Measurements from ENCODE around the gene DNAH10.

DNAH10 gene

DNA sequence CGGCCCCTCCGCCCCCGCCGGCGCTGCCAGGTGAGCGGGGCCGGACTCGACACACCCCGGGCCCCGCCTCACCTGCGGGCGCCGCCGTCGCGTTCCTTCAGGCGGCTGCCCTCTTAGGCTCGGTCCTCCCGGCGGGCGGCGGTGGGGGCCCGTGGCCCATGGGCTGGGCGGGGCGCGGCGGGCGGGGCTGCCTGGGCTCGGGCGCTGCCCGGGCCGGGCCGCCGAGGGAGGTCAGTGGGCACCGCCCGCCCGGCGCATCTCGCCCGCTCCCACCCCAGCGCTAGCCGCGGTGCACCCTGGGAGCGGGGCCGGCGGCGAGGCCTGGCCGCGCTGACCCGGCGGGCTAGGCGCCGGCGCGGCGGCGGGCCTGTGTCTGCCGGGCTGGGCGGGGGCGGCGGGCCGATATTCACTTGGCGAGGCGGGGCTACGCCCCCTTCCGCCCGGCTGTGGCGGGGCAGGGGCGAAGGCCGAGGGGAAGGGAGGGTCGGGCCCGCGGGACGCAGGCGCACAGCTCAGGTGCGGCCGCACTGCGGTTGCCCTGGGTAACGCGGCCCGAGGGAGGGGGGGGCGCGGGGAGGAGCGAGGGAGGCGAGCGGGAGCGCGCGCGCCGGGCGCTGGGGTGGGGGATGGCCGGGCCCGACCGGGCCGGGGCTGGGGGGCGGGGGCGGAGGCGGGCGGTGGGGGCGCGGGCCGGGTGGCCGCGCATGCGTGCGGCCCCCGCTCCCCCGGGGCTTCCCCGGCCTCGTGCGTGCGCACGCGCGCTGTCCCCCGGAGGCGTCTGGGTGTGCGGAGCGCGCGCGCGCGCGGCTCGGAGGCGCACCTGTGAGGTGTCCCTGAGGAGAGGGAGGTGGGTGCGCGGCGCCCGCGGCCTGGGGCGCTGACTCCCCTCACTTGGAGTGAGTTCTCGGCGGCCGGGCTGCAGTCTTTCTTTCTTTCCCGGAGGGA is 210.6 kb downstream of the DNAH10 start, which contains the start of the genes CCDC92 and ZNF664:
Gene CCDC92, minus strand, starts transcription at position 375 of the 945 bp plus-strand sequence. CDS start 28,526 bp downstream, outside the sequence.
Gene ZNF664, plus strand, starts transcription at position 759 of the 945 bp plus-strand sequence. CDS start 38,930 bp downstream, outside the sequence.
- DNase-seq (ENCODE audit: low spot score) = peak; percentile 84

DNA sequence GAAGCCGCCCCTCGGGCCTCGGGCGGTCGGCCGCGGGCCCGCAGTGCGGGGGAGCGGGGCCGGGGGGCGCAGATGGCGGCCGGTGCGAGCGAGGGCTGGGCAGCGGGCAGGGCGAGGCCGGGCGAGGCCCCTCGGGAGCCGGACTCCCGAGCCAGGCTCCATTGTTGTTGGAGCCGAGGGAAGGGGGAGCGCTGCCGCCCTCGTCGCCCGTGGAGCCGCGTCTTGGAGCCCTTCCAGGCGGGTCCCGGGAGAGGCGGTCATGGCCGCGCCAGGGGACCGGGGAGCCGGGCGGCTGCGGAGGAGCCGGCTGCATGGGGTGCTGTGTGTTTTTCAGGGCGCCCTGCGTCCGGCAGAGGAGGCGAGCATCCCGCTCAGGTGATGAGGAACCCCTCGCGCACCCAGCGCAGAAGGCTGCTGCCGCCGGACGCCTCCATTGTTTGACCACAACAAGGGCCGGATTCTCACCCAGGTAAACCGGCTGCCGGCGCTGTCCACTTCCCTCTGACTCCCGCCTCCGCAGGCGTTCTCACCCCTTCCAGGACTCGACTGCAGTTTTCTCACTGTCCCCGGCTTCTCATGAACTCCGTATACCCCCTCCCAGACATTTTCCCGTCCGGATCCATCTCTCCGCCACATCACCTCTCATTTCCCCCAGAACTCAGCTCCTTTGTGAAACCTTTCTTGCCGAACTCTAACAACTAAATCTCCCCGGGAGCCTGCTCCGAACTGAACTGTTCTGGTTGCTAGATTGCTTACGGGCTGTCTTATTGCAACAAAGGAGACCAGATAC is 211.6 kb downstream of the DNAH10 start:
- DNase-seq (ENCODE audit: low spot score) = no peak

DNA sequence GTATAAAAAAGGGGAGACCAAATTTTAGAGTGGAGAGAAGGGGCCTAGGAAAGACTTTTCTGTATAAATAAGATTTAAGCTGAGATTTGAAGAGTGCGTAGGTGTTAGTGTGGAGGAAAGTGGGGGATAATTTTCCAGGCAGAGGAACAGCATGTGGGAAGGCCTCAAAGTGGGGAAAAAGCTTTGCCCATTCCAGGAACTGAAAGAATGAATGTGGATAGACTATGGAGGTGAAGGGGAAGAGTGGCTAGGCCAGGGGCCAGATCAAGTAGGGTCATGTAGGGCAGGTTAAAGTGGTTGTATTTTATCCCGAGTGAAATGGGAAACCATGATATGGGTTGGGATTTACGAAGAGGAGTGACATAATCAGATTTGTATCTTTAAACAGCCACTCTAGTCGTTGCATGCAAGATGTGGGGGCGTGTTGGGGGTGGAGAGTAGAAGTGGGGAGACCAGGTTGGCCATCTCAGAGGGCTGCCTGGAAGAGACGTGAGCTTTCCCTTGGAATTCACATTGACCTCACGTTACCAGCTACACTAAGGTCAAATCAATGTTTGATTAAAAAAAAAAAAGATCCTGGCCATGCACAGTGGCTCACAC is 214.2 kb downstream of the DNAH10 start:
- no peak for DNase-seq (ENCODE audit: low spot score)

DNA sequence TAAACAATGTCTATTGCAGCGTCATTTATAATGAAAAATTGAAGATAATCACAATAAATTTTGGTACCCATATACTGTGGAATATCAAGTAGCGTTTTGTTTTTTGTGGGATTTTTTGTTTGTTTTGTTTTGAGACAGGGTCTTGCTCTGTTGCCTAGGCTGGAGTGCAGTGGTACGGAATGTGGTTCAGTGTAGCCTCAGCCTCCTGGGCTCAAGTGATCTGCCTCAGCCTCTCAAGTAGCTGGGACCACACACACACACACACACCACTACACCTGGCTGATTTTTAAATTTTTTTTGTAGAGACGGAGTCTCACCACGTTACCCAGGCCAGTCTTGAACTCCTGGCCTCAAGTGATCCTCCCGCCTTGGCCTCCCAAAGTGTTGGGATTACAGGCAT is 217.5 kb downstream of the DNAH10 start:
- DNase-seq (ENCODE audit: low spot score) = no peak

DNA sequence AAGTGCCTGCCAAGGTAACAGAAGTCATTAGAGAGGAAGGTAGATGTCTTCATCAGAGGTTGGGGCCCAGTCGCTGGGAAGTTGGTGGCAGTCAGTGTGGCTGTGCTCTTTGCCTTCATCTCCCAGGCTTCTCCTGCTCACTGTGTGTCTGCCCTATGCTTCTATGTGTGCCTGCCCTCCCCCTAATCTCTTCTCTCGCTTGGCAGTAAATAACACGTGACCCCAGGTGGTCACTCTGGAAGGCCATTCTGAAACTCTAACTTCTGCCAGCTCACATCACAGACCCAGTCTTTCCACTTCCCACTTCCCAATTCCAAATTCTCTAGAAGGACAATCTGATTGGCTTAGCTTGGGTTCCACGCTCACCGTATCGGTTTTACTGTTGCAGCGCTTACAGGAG is 220.2 kb downstream of the DNAH10 start:
- no peak for DNase-seq (ENCODE audit: low spot score)

DNA sequence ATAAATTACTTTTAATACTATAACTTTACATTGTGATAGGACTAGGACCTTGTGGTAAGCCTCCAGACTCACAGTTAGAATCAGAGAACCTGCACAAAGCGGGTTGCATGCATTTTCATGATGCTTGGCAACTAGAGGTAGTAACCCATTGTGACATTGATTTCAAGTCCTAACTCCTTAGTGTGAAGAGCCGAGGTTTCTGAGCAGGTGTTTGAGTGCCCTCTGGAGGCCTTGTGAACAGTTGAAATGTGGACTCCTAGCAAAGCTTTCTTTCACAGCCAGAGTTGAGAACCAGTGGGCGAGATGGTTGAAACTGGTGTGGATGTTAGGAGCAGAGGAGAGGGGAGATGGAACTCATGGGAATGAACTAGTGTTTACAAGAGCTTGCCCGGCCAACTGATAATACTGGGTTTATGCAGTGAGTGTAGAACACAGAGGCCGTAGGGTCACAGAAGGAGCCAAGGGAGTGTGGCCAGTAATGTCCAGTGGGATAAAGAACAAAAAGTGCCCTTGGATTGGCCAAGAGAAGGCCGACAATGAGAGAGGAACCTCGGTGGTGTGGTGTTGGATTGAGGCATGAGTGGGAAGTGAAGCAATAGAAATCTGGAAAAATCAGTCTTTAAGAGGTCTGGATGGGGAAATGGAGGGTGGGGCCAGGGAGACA is 221.9 kb downstream of the DNAH10 start:
- peak; percentile 34 for DNase-seq (ENCODE audit: low spot score)

DNA sequence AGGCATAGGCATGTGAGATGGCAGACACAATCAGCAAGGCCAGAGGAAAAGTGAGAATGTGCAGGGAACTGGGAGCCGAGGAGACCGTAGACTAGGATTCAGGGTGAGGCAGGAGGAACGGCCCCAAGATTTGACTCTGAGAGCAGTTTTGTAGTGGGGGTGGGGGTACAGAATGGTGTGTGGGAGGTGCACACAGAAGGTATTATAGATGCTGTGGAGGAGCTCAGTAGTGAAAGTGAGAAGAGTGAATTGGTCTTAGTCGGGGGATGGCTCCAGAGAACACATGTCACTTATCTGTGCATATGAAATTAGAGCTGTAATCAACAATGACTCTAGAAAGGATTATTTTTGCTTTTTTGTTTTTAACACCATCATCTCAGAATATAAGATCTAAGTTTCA is 222.8 kb downstream of the DNAH10 start:
- DNase-seq (ENCODE audit: low spot score) = no peak
